Measurements from ENCODE around the gene CAPZA1. TPM values are rescaled to one million over a fixed set of nuclear protein-coding genes. Genes with fewer than 3 reads are reported as not detected.

CAPZA1 gene
- total and polyA plus RNA-seq, 2 of the 8 experiments (the other 6 are each of a cell fraction or from before 2014, with no cell fraction given), result 48.9 to 107 TPM

DNA sequence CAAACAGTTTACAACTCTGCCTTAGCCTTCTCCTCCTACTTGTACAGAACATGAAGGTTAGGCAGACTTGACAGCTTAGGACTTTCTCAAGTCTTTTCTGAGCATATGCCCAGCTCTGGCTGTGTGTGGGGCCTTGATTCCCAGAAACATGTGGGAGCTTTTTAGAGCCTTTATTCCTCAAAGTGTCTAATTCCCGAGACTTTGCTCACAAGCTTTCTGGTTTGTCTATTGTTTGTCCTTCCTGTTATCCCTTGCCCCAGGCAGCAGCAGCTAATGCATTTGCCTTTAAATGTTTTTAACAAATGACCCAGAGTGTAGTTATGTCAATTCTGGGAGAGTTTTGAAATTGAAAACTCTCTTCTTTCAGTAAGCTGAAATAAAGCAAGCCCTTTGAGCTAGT is 29.9 kb upstream of the CAPZA1 start (continued):
- no peak for TF ChIP-seq HDAC2 (IDR thresholded peaks at IDR 0.05; ENCODE audit: borderline replicate concordance in 1 of 2, low read depth in 2 of 2, low read length in 2 of 2)
